BE2C (cell line): ENCODE results near the gene LIMA1.
"Not testable (repeated sequence)": the region's sequence is repeated elsewhere in the genome, so short reads cannot be mapped to it uniquely, and the experiment has no call there.

Experiments
- DNase-seq: peaks from one replicate; pipeline ENCODE4 v3.0.0-alpha.2; 2020
- H3K27me3 ChIP-seq: fragments of 250-450 bp; sonication (Bioruptor Pico); 2 replicates; pipeline ENCODE4 v1.5.1; 2020; ENCODE audit warnings: mild to moderate bottlenecking
- H3K36me3 ChIP-seq: fragments of 250-450 bp; sonication (Bioruptor Pico); 2 replicates; pipeline ENCODE4 v1.5.1; 2020; ENCODE audit warnings: mild to moderate bottlenecking
- H3K4me1 ChIP-seq: fragments of 250-450 bp; sonication (Bioruptor Pico); 2 replicates; pipeline ENCODE4 v1.5.1; 2020
- H3K4me3 ChIP-seq: 2 replicates; pipeline ENCODE4 v1.5.1; 2011; ENCODE audit warnings: low read depth, low read length
- H3K9me3 ChIP-seq: fragments of 250-450 bp; sonication (Bioruptor Pico); 2 replicates; pipeline ENCODE4 v1.5.1; 2020
- TF ChIP-seq, protein P1 (sequence below): IDR thresholded peaks from 2 replicates; pipeline ENCODE4 v1.5.1; 2012; ENCODE audit warnings: mild to moderate bottlenecking, low read depth, low read length

Gene LIMA1

DNA sequence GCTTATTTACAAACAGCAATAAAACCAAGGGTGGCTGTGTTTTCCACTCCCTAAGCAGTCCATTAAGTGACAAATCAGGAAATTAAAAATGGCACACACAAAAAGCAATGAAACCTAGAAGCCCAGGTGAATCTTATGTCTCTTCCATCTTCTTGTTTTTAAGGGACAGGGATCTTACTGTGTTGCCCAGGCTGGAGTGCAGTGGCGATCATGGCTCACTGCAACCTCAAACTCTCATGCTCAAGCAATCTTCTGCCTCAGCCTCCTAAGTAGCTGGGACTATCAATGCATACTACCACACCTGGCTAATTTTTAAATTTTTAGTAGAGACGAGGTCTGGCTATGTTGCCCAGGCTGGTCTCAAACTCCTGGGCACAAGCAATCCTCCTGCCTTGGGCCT, 63.8 kb downstream of the LIMA1 start:
- TF ChIP-seq, protein P1, sequence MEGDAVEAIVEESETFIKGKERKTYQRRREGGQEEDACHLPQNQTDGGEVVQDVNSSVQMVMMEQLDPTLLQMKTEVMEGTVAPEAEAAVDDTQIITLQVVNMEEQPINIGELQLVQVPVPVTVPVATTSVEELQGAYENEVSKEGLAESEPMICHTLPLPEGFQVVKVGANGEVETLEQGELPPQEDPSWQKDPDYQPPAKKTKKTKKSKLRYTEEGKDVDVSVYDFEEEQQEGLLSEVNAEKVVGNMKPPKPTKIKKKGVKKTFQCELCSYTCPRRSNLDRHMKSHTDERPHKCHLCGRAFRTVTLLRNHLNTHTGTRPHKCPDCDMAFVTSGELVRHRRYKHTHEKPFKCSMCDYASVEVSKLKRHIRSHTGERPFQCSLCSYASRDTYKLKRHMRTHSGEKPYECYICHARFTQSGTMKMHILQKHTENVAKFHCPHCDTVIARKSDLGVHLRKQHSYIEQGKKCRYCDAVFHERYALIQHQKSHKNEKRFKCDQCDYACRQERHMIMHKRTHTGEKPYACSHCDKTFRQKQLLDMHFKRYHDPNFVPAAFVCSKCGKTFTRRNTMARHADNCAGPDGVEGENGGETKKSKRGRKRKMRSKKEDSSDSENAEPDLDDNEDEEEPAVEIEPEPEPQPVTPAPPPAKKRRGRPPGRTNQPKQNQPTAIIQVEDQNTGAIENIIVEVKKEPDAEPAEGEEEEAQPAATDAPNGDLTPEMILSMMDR: no peak
- Histone ChIP-seq H3K9me3 (peaks cover under 1% of the 10 kb centered on the region; the same call in 1 of the 2 replicates), H3K27me3 (no peaks in the 10 kb centered on the region), H3K4me1 (peaks cover 8% of the 10 kb centered on the region), H3K36me3 (peaks cover 22% of the 10 kb centered on the region), H3K4me3 (peak overlapping the region; percentile 95)
- DNase-seq: no peak

GRCh38 chr12:50219001-50219400, 64.3 kb downstream of the LIMA1 start:
- not testable (repeated sequence) for H3K27me3 ChIP-seq, H3K4me1 ChIP-seq, H3K9me3 ChIP-seq, H3K4me3 ChIP-seq, DNase-seq
- peaks cover 28% of the 10 kb centered on the region for H3K36me3 ChIP-seq

DNA sequence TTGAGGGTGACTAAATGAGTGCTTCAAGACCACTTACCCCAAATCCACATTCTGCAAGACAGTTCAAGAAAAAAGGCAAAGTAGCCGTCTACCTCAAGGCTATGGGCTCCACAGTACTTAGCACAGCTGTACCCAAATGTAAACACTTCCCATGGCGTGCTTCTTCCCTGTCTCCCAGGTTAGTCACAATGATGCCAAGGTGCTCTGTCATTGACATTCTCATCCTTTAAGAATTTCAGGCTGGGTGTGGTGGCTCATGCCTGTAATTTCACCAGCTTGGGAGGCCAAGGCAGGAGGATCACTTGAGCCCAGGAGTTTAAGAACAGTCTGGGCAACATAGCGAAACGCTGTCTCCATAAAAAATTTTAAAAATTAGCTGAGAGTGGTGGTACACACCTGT, 64.9 kb downstream of the LIMA1 start:
- Histone ChIP-seq H3K4me3 (no peak overlapping the region), H3K9me3 (peaks cover 3% of the 10 kb centered on the region; the same call in 1 of the 2 replicates), H3K4me1 (peaks cover 3% of the 10 kb centered on the region), H3K36me3 (peaks cover 30% of the 10 kb centered on the region), H3K27me3 (no peaks in the 10 kb centered on the region)
- TF ChIP-seq, protein P1: no peak
- no peak for DNase-seq

DNA sequence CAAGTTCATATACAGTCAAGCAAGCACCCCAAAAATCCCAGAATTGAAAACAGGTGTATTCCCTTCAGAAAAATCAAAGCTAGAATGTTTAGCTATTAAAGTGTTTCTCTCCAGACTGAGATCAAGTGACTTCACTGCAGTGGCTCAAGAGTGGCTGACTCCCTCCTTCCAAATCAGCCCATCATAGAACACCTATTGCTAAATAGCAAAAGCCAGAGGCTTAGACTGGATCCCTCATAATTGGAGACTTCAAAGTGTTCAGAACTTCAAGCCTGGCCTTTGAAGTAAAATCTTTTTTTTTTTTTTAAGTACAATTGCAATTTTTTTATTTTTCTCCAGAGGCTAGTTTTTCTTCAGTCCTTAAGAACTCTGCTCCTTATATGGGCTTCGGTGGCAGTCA, 66.1 kb downstream of the LIMA1 start:
- H3K27me3 ChIP-seq: no peaks in the 10 kb centered on the region
- H3K9me3 ChIP-seq: peaks cover 3% of the 10 kb centered on the region; the same call in 1 of the 2 replicates
- TF ChIP-seq, protein P1: no peak
- H3K4me3 ChIP-seq: no peak overlapping the region
- no peak for DNase-seq
- peaks cover 36% of the 10 kb centered on the region for H3K36me3 ChIP-seq
- H3K4me1 ChIP-seq: peaks cover 6% of the 10 kb centered on the region

- Histone ChIP-seq H3K9me3 (peaks cover 3% of the 10 kb centered on the region; the same call in 1 of the 2 replicates), H3K36me3 (peaks cover 39% of the 10 kb centered on the region), H3K4me1 (peaks cover 6% of the 10 kb centered on the region), H3K27me3 (no peaks in the 10 kb centered on the region), H3K4me3 (no peak overlapping the region)
- TF ChIP-seq, protein P1: no peak
- no peak for DNase-seq
These were observed 68.3 kb downstream of the LIMA1 start for GRCh38 chr12:50215033-50215432.

- Histone ChIP-seq H3K4me1 (peaks cover 3% of the 10 kb centered on the region), H3K36me3 (peaks cover 37% of the 10 kb centered on the region)
These were observed 69.3 kb downstream of the LIMA1 start for GRCh38 chr12:50214018-50214417.

More at GRCh38 chr12:50214018-50214417, 69.3 kb downstream of the LIMA1 start:
- no peaks in the 10 kb centered on the region for H3K27me3 ChIP-seq
- TF ChIP-seq, protein P1: no peak
- H3K4me3 ChIP-seq: no peak overlapping the region
- peaks cover 3% of the 10 kb centered on the region; the same call in 1 of the 2 replicates for H3K9me3 ChIP-seq
- DNase-seq: no peak
